ENCODE measurements around the gene RINT1.
"Not testable (repeated sequence)": the region's sequence is repeated elsewhere in the genome, so short reads cannot be mapped to it uniquely, and the experiment has no call there.

DNA sequence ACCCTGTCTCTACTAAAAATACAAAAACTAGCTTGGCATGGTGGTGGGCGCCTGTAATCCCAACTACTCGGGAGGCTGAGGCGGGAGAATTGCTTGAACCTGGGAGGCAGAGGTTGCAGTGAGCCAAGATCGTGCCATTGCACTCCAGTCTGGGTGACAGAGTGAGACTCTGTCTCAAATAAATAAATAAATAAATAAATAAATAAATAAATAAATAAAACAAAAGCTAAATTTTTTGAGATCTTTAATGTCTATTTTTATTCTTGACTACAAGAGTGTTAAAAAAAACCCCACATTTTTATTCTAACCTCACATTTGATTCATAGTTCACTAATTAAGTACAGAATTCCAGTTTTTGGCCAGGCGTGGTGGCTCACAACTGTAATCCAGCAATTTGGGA is 4.3 kb upstream of the RINT1 start:
- TF ChIP-seq, protein P1, sequence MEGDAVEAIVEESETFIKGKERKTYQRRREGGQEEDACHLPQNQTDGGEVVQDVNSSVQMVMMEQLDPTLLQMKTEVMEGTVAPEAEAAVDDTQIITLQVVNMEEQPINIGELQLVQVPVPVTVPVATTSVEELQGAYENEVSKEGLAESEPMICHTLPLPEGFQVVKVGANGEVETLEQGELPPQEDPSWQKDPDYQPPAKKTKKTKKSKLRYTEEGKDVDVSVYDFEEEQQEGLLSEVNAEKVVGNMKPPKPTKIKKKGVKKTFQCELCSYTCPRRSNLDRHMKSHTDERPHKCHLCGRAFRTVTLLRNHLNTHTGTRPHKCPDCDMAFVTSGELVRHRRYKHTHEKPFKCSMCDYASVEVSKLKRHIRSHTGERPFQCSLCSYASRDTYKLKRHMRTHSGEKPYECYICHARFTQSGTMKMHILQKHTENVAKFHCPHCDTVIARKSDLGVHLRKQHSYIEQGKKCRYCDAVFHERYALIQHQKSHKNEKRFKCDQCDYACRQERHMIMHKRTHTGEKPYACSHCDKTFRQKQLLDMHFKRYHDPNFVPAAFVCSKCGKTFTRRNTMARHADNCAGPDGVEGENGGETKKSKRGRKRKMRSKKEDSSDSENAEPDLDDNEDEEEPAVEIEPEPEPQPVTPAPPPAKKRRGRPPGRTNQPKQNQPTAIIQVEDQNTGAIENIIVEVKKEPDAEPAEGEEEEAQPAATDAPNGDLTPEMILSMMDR (conservative IDR thresholded peaks at IDR 0.05), result not testable (repeated sequence)
- not testable (repeated sequence) for TF ChIP-seq ZFX (IDR thresholded peaks at IDR 0.05)

All from C4-2B (cell line).